Prostate gland (tissue), 2 donors: ENCODE results near the gene PACS1.

ENCODE experiments used
- POLR2A ChIP-seq: fragments of 450-650 bp; IDR thresholded peaks from one replicate; pipeline ENCODE4 v1.6.1; 2016; ENCODE audit warnings: antibody characterized with exemption, mild to moderate bottlenecking
- TF ChIP-seq, protein P1 (sequence below), 4 experiments: fragments of 200-600 bp in 2 of 4; fragments of 450-650 bp in 2 of 4; sonication (generic) in 2 of 4; IDR thresholded peaks; 1 replicate in 3 of 4; 2 replicates in 1 of 4; pipeline ENCODE4 v1.5.1; 2016 to 2019; ENCODE audit warnings: antibody characterized with exemption in 4 of 4, mild to moderate bottlenecking in 2 of 4, moderate library complexity in 2 of 4

DNA sequence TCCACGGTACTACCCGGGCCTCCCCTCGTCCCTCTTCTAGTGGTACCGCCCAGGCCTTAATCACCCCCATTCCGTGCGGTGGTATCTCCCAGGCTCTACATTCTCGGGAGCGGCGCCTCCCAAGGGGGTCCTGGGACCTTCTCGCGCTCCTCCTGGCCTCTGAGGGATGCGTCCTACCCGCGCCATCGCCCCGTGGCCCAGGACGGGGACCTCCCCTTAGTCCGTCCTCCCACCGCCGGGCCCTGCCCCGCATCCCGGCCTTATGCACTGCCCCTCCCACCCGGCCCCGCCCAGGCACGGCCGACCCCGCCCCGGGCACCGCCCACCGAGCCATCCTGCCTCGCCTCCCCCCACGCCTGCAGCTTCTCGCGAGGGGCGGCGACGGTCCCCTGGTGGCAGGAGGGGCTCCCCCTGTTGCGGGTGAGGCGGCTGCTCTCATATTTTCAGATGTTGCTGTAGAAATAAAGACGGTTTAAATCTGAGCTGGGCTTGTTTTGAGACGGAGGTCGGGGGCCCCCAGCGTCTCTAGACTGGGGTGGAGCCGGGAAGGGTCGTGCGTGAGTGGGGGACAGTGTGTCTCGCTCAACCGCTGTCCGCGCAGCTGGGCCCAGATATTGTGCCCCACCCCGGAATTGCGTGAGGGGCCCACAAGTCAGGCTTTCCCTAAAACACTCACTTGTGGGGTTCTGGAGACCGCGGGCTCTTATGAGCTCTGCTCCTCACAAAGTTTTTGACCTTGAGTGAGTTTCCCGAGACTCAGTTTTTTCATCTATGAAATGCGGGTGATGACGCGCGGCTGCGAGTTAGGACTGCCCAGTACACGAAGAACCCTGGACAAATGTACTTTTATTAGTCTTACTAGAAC lies 197.5 kb downstream of the PACS1 start:
- TF ChIP-seq, protein P1, sequence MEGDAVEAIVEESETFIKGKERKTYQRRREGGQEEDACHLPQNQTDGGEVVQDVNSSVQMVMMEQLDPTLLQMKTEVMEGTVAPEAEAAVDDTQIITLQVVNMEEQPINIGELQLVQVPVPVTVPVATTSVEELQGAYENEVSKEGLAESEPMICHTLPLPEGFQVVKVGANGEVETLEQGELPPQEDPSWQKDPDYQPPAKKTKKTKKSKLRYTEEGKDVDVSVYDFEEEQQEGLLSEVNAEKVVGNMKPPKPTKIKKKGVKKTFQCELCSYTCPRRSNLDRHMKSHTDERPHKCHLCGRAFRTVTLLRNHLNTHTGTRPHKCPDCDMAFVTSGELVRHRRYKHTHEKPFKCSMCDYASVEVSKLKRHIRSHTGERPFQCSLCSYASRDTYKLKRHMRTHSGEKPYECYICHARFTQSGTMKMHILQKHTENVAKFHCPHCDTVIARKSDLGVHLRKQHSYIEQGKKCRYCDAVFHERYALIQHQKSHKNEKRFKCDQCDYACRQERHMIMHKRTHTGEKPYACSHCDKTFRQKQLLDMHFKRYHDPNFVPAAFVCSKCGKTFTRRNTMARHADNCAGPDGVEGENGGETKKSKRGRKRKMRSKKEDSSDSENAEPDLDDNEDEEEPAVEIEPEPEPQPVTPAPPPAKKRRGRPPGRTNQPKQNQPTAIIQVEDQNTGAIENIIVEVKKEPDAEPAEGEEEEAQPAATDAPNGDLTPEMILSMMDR (IDR thresholded peaks at IDR 0.05): peak in 1 of 4 experiments; percentile 33
- TF ChIP-seq POLR2A: peak; percentile 30
